GM23338 (cell line): ENCODE measurements around the gene DNAH9. TPM values are rescaled to one million over a fixed set of nuclear protein-coding genes. Genes with fewer than 3 reads are reported as not detected.

ENCODE experiments used
- ATAC-seq: fragments of 200-7000 bp; cut with Tn5 transposase; 3 replicates; pipeline ENCODE4 v1.9.1; 2020
- DNase-seq: peaks from one replicate; pipeline ENCODE4 v3.0.0-alpha.2; 2015; ENCODE audit warnings: low spot score
- H2AFZ ChIP-seq: fragments of 200-600 bp; sonication (generic); 2 replicates; pipeline ENCODE4 v1.8.0; 2016; ENCODE audit warnings: antibody characterized with exemption, mild to moderate bottlenecking, moderate library complexity
- H3F3A ChIP-seq: fragments of 200-600 bp; sonication (generic); replicated peaks from 2 replicates; pipeline ENCODE4 v1.8.0; 2017; ENCODE audit warnings: antibody characterized with exemption, mixed run types, low read depth
- H3K27ac ChIP-seq: fragments of 200-600 bp; sonication (generic); 2 replicates; pipeline ENCODE4 v1.6.1; 2016; ENCODE audit warnings: low read depth
- H3K27me3 ChIP-seq: fragments of 200-600 bp; sonication (generic); 2 replicates; pipeline ENCODE4 v1.8.0; 2016; ENCODE audit warnings: mild to moderate bottlenecking, mixed run types, moderate library complexity; ENCODE audit not compliant: insufficient read depth
- H3K36me3 ChIP-seq: fragments of 200-600 bp; sonication (generic); 2 replicates; pipeline ENCODE4 v1.8.0; 2016; ENCODE audit warnings: mild to moderate bottlenecking; ENCODE audit not compliant: insufficient read depth
- H3K4me1 ChIP-seq: fragments of 200-600 bp; sonication (generic); 2 replicates; pipeline ENCODE4 v1.8.0; 2016; ENCODE audit warnings: mild to moderate bottlenecking, moderate library complexity; ENCODE audit not compliant: insufficient read depth
- H3K4me2 ChIP-seq: fragments of 200-600 bp; sonication (generic); 2 replicates; pipeline ENCODE4 v1.7.1; 2017; ENCODE audit warnings: mixed run types
- H3K4me3 ChIP-seq: fragments of 200-600 bp; sonication (generic); 2 replicates; pipeline ENCODE4 v1.6.1; 2016; ENCODE audit warnings: mixed run types
- H3K79me2 ChIP-seq: fragments of 200-600 bp; sonication (generic); replicated peaks from 2 replicates; pipeline ENCODE4 v1.8.0; 2017; ENCODE audit warnings: mild to moderate bottlenecking; ENCODE audit not compliant: insufficient read depth
- H3K9me2 ChIP-seq: fragments of 200-600 bp; sonication (generic); 2 replicates; pipeline ENCODE4 v1.8.0; 2017; ENCODE audit not compliant: insufficient read depth
- H4K20me1 ChIP-seq: fragments of 200-600 bp; sonication (generic); replicated peaks from 2 replicates; pipeline ENCODE4 v1.8.0; 2017; ENCODE audit warnings: mild to moderate bottlenecking; ENCODE audit not compliant: insufficient read depth
- H3K27ac Mint-ChIP-seq: 2 replicates; pipeline ENCODE4 v1.8.0; 2020; ENCODE audit warnings: inconsistent platforms, mild to moderate bottlenecking, moderate library complexity, mixed read lengths
- H3K27me3 Mint-ChIP-seq: 3 replicates; pipeline ENCODE4 v1.8.0; 2022; ENCODE audit warnings: low read depth, mild to moderate bottlenecking, moderate library complexity, mixed read lengths, inconsistent platforms; ENCODE audit not compliant: insufficient read depth, poor library complexity
- H3K36me3 Mint-ChIP-seq: 3 replicates; pipeline ENCODE4 v1.8.0; 2021; ENCODE audit warnings: low read depth, mild to moderate bottlenecking, inconsistent platforms, moderate library complexity, mixed read lengths
- H3K4me1 Mint-ChIP-seq: 3 replicates; pipeline ENCODE4 v1.8.0; 2020; ENCODE audit warnings: mild to moderate bottlenecking, inconsistent platforms, mixed read lengths
- H3K4me3 Mint-ChIP-seq: 3 replicates; pipeline ENCODE4 v1.8.0; 2021; ENCODE audit warnings: moderate library complexity, mild to moderate bottlenecking, inconsistent platforms, mixed read lengths
- H3K9me3 Mint-ChIP-seq: 3 replicates; pipeline ENCODE4 v1.8.0; 2020; ENCODE audit warnings: moderate library complexity, mild to moderate bottlenecking, inconsistent platforms, mixed read lengths
- CREB1 ChIP-seq: fragments of 250-450 bp; sonication (Bioruptor Pico); IDR thresholded peaks from 2 replicates; pipeline ENCODE4 v1.5.0; 2020; ENCODE audit warnings: low read depth, mild to moderate bottlenecking, moderate library complexity
- EZH2 ChIP-seq: fragments of 200-600 bp; sonication (generic); IDR thresholded peaks from one replicate; pipeline ENCODE4 v1.8.0; 2017; ENCODE audit warnings: antibody characterized with exemption, mild to moderate bottlenecking, low read depth; ENCODE audit not compliant: unreplicated experiment
- EZH2phosphoT487 ChIP-seq: fragments of 200-600 bp; sonication (generic); IDR thresholded peaks from one replicate; pipeline ENCODE4 v1.8.1; 2018; ENCODE audit warnings: antibody characterized with exemption; ENCODE audit not compliant: unreplicated experiment
- JUNB ChIP-seq: IDR thresholded peaks from one replicate; pipeline ENCODE4 v1.6.1; 2016; ENCODE audit warnings: antibody characterized with exemption; ENCODE audit not compliant: unreplicated experiment
- NANOG ChIP-seq: IDR thresholded peaks from 2 replicates; pipeline ENCODE4 v1.6.1; 2016; ENCODE audit warnings: antibody characterized with exemption, borderline replicate concordance
- POLR2AphosphoS5 ChIP-seq: IDR thresholded peaks from 2 replicates; pipeline ENCODE4 v1.6.1; 2016; ENCODE audit warnings: antibody characterized with exemption, low read depth
- STAT1 ChIP-seq: IDR thresholded peaks from one replicate; pipeline ENCODE4 v1.6.1; 2016; ENCODE audit warnings: antibody characterized with exemption; ENCODE audit not compliant: unreplicated experiment
- ZNF114 ChIP-seq: fragments of 250-450 bp; sonication (Bioruptor Pico); IDR thresholded peaks from 2 replicates; pipeline ENCODE4 v1.5.0; 2020; ENCODE audit warnings: mild to moderate bottlenecking, moderate library complexity
- ZNF331 ChIP-seq: fragments of 250-450 bp; sonication (Bioruptor Pico); IDR thresholded peaks from 2 replicates; pipeline ENCODE4 v1.5.0; 2020; ENCODE audit warnings: low read depth, mild to moderate bottlenecking, moderate library complexity
- polyA plus RNA-seq: library from polyadenylated mRNA; unstranded; fragments of >200 nt; fragmentation: Nextera tagmentation; extraction: Ambion mirVana; gene quantifications from 2 replicates; pipeline ENCODE4 v1.2.1, GENCODE V29; 2016
- total RNA-seq: library from RNA; depleted of rRNA; stranded (reverse); fragments of >200 nt; shearing (Covaris generic); gene quantifications from 2 replicates; pipeline ENCODE4 v1.2.3, GENCODE V29; 2014
- TF ChIP-seq, protein P1 (sequence below): IDR thresholded peaks from one replicate; pipeline ENCODE4 v1.6.1; 2018; ENCODE audit warnings: antibody characterized with exemption; ENCODE audit not compliant: unreplicated experiment
- TF ChIP-seq, protein P2 (sequence below): IDR thresholded peaks from 2 replicates; pipeline ENCODE4 v1.6.1; 2016; ENCODE audit warnings: antibody characterized with exemption
- TF ChIP-seq, protein P3 (sequence below), 2 experiments: fragments of 200-600 bp in 1 of 2; sonication (generic) in 1 of 2; conservative IDR thresholded peaks; 2 replicates each; pipeline versions ENCODE4 v1.5.1 to v1.6.1; 2016 to 2017; ENCODE audit warnings: antibody characterized with exemption in 2 of 2, low read depth in 2 of 2, mild to moderate bottlenecking in 2 of 2, moderate library complexity in 1 of 2

The DNAH9 gene
- total and polyA plus RNA-seq, 2 experiments from 2014 or later, result not detected

DNA sequence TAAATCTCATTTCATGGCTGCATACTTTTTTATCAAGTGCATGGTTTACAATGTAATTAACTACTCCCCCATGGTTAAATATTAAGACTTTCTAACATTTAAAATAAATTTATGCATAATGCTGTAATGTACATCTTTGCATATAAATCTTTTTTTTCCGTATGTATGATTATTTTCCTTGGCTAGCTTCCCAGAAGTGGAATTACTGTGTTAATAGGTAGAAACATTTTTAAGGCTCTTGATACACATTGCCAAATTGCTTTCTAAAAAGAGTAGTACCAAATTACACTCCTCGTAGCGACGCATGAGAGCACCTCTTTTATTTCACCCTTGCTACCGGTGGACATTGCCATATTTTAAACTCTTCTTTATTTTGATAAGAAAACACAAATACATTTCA is 141.1 kb downstream of the DNAH9 start:
- no peaks in the 10 kb centered on the region for H3K4me1 ChIP-seq
- H3K27ac ChIP-seq, result no peak overlapping the region
- Mint-ChIP-seq H3K27ac (no peak overlapping the region), H3K9me3 (peaks cover 71% of the 10 kb centered on the region; the same call in 2 of the 3 replicates), H3K27me3 (peaks cover 7% of the 10 kb centered on the region), H3K36me3 (peaks cover 43% of the 10 kb centered on the region), H3K4me1 (no peaks in the 10 kb centered on the region), H3K4me3 (no peak overlapping the region)
- no peaks in the 10 kb centered on the region for H3K9me2 ChIP-seq
- DNase-seq (no peak), ATAC-seq (no peak)
- TF ChIP-seq STAT1 (no peak), EZH2 (no peak), NANOG (no peak), CREB1 (no peak), POLR2AphosphoS5 (no peak)
- TF ChIP-seq, protein P1, sequence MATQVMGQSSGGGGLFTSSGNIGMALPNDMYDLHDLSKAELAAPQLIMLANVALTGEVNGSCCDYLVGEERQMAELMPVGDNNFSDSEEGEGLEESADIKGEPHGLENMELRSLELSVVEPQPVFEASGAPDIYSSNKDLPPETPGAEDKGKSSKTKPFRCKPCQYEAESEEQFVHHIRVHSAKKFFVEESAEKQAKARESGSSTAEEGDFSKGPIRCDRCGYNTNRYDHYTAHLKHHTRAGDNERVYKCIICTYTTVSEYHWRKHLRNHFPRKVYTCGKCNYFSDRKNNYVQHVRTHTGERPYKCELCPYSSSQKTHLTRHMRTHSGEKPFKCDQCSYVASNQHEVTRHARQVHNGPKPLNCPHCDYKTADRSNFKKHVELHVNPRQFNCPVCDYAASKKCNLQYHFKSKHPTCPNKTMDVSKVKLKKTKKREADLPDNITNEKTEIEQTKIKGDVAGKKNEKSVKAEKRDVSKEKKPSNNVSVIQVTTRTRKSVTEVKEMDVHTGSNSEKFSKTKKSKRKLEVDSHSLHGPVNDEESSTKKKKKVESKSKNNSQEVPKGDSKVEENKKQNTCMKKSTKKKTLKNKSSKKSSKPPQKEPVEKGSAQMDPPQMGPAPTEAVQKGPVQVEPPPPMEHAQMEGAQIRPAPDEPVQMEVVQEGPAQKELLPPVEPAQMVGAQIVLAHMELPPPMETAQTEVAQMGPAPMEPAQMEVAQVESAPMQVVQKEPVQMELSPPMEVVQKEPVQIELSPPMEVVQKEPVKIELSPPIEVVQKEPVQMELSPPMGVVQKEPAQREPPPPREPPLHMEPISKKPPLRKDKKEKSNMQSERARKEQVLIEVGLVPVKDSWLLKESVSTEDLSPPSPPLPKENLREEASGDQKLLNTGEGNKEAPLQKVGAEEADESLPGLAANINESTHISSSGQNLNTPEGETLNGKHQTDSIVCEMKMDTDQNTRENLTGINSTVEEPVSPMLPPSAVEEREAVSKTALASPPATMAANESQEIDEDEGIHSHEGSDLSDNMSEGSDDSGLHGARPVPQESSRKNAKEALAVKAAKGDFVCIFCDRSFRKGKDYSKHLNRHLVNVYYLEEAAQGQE, result no peak
- TF ChIP-seq, protein P2, sequence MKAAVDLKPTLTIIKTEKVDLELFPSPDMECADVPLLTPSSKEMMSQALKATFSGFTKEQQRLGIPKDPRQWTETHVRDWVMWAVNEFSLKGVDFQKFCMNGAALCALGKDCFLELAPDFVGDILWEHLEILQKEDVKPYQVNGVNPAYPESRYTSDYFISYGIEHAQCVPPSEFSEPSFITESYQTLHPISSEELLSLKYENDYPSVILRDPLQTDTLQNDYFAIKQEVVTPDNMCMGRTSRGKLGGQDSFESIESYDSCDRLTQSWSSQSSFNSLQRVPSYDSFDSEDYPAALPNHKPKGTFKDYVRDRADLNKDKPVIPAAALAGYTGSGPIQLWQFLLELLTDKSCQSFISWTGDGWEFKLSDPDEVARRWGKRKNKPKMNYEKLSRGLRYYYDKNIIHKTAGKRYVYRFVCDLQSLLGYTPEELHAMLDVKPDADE, result no peak
- H2AFZ ChIP-seq, result no peak overlapping the region
- no peaks in the 10 kb centered on the region; the same call in 1 of the 2 replicates for H3K36me3 ChIP-seq
- H3K27me3 ChIP-seq, result no peaks in the 10 kb centered on the region
- no peaks in the 10 kb centered on the region for H3K79me2 ChIP-seq
- H3K4me3 ChIP-seq, result no peak overlapping the region
- H4K20me1 ChIP-seq, result no peaks in the 10 kb centered on the region
- H3F3A ChIP-seq, result no peaks in the 10 kb centered on the region
- no peak overlapping the region for H3K4me2 ChIP-seq

DNA sequence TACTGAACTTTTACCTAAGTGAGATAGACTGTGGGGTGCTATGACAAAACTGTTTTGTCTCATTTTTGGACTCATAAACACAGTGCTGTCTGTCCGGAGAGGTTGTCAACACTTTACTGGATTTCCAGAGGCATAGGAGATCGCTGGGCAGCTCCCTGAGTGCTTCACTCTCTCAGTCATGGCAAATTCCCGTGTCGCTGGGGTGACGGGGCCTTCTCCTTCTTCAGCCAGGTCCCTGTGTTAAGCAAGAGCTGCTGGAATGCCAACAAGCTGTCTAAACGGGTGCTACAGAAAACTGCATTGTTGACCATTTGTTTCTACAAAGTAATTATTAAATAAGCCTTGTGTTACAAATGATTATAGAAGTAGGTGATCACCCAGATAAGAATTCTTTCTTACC is 141.6 kb downstream of the DNAH9 start:
- Histone ChIP-seq H4K20me1 (no peaks in the 10 kb centered on the region), H3K4me1 (no peaks in the 10 kb centered on the region), H3K27me3 (no peaks in the 10 kb centered on the region), H3K4me3 (no peak overlapping the region), H2AFZ (no peak overlapping the region), H3K36me3 (no peaks in the 10 kb centered on the region; the same call in 1 of the 2 replicates), H3K27ac (no peak overlapping the region), H3F3A (no peaks in the 10 kb centered on the region), H3K79me2 (no peaks in the 10 kb centered on the region), H3K9me2 (no peaks in the 10 kb centered on the region), H3K4me2 (no peak overlapping the region)
- Mint-ChIP-seq H3K36me3 (peaks cover 44% of the 10 kb centered on the region), H3K4me3 (no peak overlapping the region), H3K27me3 (peaks cover 8% of the 10 kb centered on the region), H3K9me3 (peaks cover 76% of the 10 kb centered on the region; the same call in 2 of the 3 replicates), H3K4me1 (no peaks in the 10 kb centered on the region), H3K27ac (no peak overlapping the region)
- no peak for DNase-seq
- ATAC-seq, result no peak
- no peak for TF ChIP-seq STAT1
- TF ChIP-seq ZNF331 (CRISPR knock-in tag), result no peak
- no peak for TF ChIP-seq JUNB
- TF ChIP-seq, protein P1, result no peak
- no peak for TF ChIP-seq POLR2AphosphoS5
- TF ChIP-seq ZNF114, result no peak
- no peak for TF ChIP-seq CREB1
- TF ChIP-seq EZH2phosphoT487, result no peak
- TF ChIP-seq, protein P3, sequence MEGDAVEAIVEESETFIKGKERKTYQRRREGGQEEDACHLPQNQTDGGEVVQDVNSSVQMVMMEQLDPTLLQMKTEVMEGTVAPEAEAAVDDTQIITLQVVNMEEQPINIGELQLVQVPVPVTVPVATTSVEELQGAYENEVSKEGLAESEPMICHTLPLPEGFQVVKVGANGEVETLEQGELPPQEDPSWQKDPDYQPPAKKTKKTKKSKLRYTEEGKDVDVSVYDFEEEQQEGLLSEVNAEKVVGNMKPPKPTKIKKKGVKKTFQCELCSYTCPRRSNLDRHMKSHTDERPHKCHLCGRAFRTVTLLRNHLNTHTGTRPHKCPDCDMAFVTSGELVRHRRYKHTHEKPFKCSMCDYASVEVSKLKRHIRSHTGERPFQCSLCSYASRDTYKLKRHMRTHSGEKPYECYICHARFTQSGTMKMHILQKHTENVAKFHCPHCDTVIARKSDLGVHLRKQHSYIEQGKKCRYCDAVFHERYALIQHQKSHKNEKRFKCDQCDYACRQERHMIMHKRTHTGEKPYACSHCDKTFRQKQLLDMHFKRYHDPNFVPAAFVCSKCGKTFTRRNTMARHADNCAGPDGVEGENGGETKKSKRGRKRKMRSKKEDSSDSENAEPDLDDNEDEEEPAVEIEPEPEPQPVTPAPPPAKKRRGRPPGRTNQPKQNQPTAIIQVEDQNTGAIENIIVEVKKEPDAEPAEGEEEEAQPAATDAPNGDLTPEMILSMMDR (conservative IDR thresholded peaks at IDR 0.05; ENCODE audit: low read depth in 2 of 2), result no peak
- no peak for TF ChIP-seq EZH2
- no peak for TF ChIP-seq NANOG
